K562 (cell line): Measurements from ENCODE around the gene NPEPPS. TPM values are rescaled to one million over a fixed set of nuclear protein-coding genes. Genes with fewer than 3 reads are reported as not detected.

Source experiments
- CHAMP1 ChIP-seq: fragments of 450-650 bp; IDR thresholded peaks from 2 replicates; pipeline ENCODE4 v1.6.1; 2016; ENCODE audit warnings: mild to moderate bottlenecking
- E2F5 ChIP-seq: sonication (generic); formaldehyde crosslinking; IDR thresholded peaks from 2 replicates; pipeline ENCODE4 v1.8.0; 2022; ENCODE audit warnings: mild to moderate bottlenecking, missing genetic modification reagents
- FOXA1 ChIP-seq: fragments of 450-650 bp; IDR thresholded peaks from 2 replicates; pipeline ENCODE4 v1.6.1; 2016; ENCODE audit warnings: mild to moderate bottlenecking, borderline replicate concordance
- HNRNPUL1 ChIP-seq: fragments of 200-400 bp; formaldehyde crosslinking; IDR thresholded peaks from 2 replicates; pipeline ENCODE4 v1.6.1; 2017; ENCODE audit warnings: low read length
- MCM2 ChIP-seq: fragments of 450-650 bp; IDR thresholded peaks from 2 replicates; pipeline ENCODE4 v1.6.1; 2017; ENCODE audit warnings: low read depth, mild to moderate bottlenecking
- NFE2 ChIP-seq: IDR thresholded peaks from 2 replicates; pipeline ENCODE4 v1.6.1; 2014; ENCODE audit warnings: antibody characterized with exemption, low read depth
- SAP30 ChIP-seq: fragments of 200-600 bp; sonication (generic); IDR thresholded peaks from 2 replicates; pipeline ENCODE4 v1.6.1; 2012; ENCODE audit warnings: borderline replicate concordance, low read depth, mild to moderate bottlenecking, moderate library complexity, low read length, control low read depth, inconsistent platforms; ENCODE audit not compliant: insufficient read depth, poor library complexity, severe bottlenecking
- SMAD3 ChIP-seq: fragments of 450-650 bp; formaldehyde crosslinking; conservative IDR thresholded peaks from 2 replicates; pipeline ENCODE4 v1.4.0; 2020; ENCODE audit warnings: mild to moderate bottlenecking
- ZNF146 ChIP-seq: IDR thresholded peaks from one replicate; pipeline ENCODE4 v1.6.1; 2018; ENCODE audit warnings: missing compliant biosample characterization; ENCODE audit not compliant: unreplicated experiment
- ZNF280B ChIP-seq: fragments of 250-450 bp; sonication (Bioruptor Pico); IDR thresholded peaks from 2 replicates; pipeline ENCODE4 v1.5.1; 2021; ENCODE audit warnings: mild to moderate bottlenecking
- ZNF407 ChIP-seq: fragments of 450-650 bp; IDR thresholded peaks from 2 replicates; pipeline ENCODE4 v1.6.1; 2016; ENCODE audit warnings: low read depth
- ZNF589 ChIP-seq: fragments of 200-800 bp; sonication (Bioruptor generic); IDR thresholded peaks from 2 replicates; pipeline ENCODE4 v1.6.1; 2016; ENCODE audit warnings: low read depth, missing genetic modification characterization, missing compliant biosample characterization
- ZNF699 ChIP-seq: fragments of 250-450 bp; sonication (Bioruptor Pico); IDR thresholded peaks from 2 replicates; pipeline ENCODE4 v1.8.0; 2021; ENCODE audit warnings: mild to moderate bottlenecking, moderate library complexity; ENCODE audit not compliant: insufficient replicate concordance
- polyA plus RNA-seq, 8 experiments: library from polyadenylated mRNA; depleted of rRNA in 4 of 8; stranded (reverse) in 5 of 8; unstranded in 3 of 8; fragments of >200 nt; fragmentation: Nextera tagmentation in 2 of 8; fragmentation: Illumina TruSeq in 1 of 8; extraction: Ambion mirVana in 2 of 8; extraction: Trizol in 1 of 8; gene quantifications; 2 replicates each; pipeline versions ENCODE4 v1.2.1 to v1.2.3, GENCODE V29; 2011 to 2014; ENCODE audit warnings: inconsistent platforms in 1 of 8, missing spikeins in 1 of 8
- total RNA-seq, 7 experiments: library from RNA; depleted of rRNA in 6 of 7; stranded (reverse); fragments of >200 nt in 6 of 7; fragmentation: Illumina TruSeq in 2 of 7; extraction: Trizol in 2 of 7; gene quantifications; 2 replicates each; pipeline versions ENCODE4 v1.2.1 to v1.2.3, GENCODE V29; 2011 to 2021; ENCODE audit warnings: low replicate concordance in 1 of 7

The NPEPPS gene
- total and polyA plus RNA-seq, 9 of the 15 experiments (the other 6 are each of a cell fraction or from before 2014, with no cell fraction given), result 21.4 to 108 (median 46.0) TPM

GRCh38 chr17:47650525-47651522 is 119.9 kb downstream of the NPEPPS start (continued):
- no peak for TF ChIP-seq ZNF407
- TF ChIP-seq ZNF699, result no peak
- no peak for TF ChIP-seq HNRNPUL1
- no peak for TF ChIP-seq ZNF280B
- no peak for TF ChIP-seq MCM2
- TF ChIP-seq SAP30, result peak; percentile 69
- TF ChIP-seq ZNF589 (CRISPR knock-in tag), result no peak
- TF ChIP-seq SMAD3 (CRISPR knock-in tag), result no peak
- no peak for TF ChIP-seq ZNF146
- no peak for TF ChIP-seq CHAMP1
- TF ChIP-seq NFE2, result no peak
- TF ChIP-seq E2F5, result no peak
- no peak for TF ChIP-seq FOXA1
